Right lobe of liver (tissue), 4 donors: ENCODE measurements around the gene TRAP1.

Experiments used
- CTCF ChIP-seq, 4 donors: fragments of 200-600 bp in 3 of 4; fragments of 450-650 bp in 1 of 4; IDR thresholded peaks; one replicate each; pipeline versions ENCODE4 v1.5.1 to v1.8.0; 2016 to 2022; ENCODE audit warnings: antibody characterized with exemption in 4 of 4, mild to moderate bottlenecking in 2 of 4
- POLR2A ChIP-seq: fragments of 450-650 bp; IDR thresholded peaks from one replicate; pipeline ENCODE4 v1.6.1; 2017; ENCODE audit warnings: antibody characterized with exemption, mild to moderate bottlenecking
- donor health status: DM: no; HTN: no; CAD: no.
- donor health status: DM: no; HTN: no; CAD: no.
- donor health status: DM: no; HTN: yes; CAD: no.

- TF ChIP-seq POLR2A (no peak), CTCF (IDR thresholded peaks at IDR 0.05) (no peak)
Measured at GRCh38 chr16:3670711-3671110, 46.6 kb downstream of the TRAP1 start.
